Osteocyte (in vitro differentiated cells): Measurements from ENCODE around the gene PPCDC. TPM values are rescaled to one million over a fixed set of nuclear protein-coding genes. Genes with fewer than 3 reads are reported as not detected.
A peak's percentile ranks its signal among the peaks of the same experiment; 100 is the strongest.
"Not testable (repeated sequence)": the region's sequence is repeated elsewhere in the genome, so short reads cannot be mapped to it uniquely, and the experiment has no call there.

Experiments used
- DNase-seq: peaks from one replicate; pipeline ENCODE4 v3.0.0; 2021; ENCODE audit warnings: mixed read lengths; ENCODE audit not compliant: unreplicated experiment; ENCODE audit errors: extremely low spot score
- H3K27ac Mint-ChIP-seq: one replicate; pipeline ENCODE4 v1.8.0; 2021; ENCODE audit warnings: mild to moderate bottlenecking, mixed read lengths; ENCODE audit not compliant: unreplicated experiment
- H3K27me3 Mint-ChIP-seq: one replicate; pipeline ENCODE4 v1.8.0; 2021; ENCODE audit warnings: mixed read lengths; ENCODE audit not compliant: unreplicated experiment
- H3K36me3 Mint-ChIP-seq: one replicate; pipeline ENCODE4 v1.8.0; 2021; ENCODE audit warnings: mixed read lengths; ENCODE audit not compliant: unreplicated experiment
- H3K4me1 Mint-ChIP-seq: one replicate; pipeline ENCODE4 v1.8.0; 2021; ENCODE audit warnings: mixed read lengths; ENCODE audit not compliant: unreplicated experiment
- H3K4me3 Mint-ChIP-seq: one replicate; pipeline ENCODE4 v1.8.0; 2021; ENCODE audit warnings: mild to moderate bottlenecking, moderate library complexity, mixed read lengths; ENCODE audit not compliant: unreplicated experiment
- H3K9me3 Mint-ChIP-seq: one replicate; pipeline ENCODE4 v1.8.0; 2021; ENCODE audit warnings: mixed read lengths; ENCODE audit not compliant: unreplicated experiment
- CTCF ChIP-seq: fragments of 200-600 bp; sonication (generic); IDR thresholded peaks from 2 replicates; pipeline ENCODE4 v1.5.0; 2021; ENCODE audit warnings: antibody characterized with exemption, mild to moderate bottlenecking, moderate library complexity
- total RNA-seq: library from RNA; stranded (reverse); gene quantifications from 2 replicates; pipeline ENCODE4 v1.2.1, GENCODE V29; 2021

PPCDC gene
- total RNA-seq, 1 donor from 2014 or later, result 12.7 TPM

- no peak overlapping the region for H3K27ac Mint-ChIP-seq
- H3K9me3 Mint-ChIP-seq, result peaks cover 15% of the 10 kb centered on the region
- no peak for TF ChIP-seq CTCF
- no peak for DNase-seq
- peaks cover 16% of the 10 kb centered on the region for H3K4me1 Mint-ChIP-seq
- H3K4me3 Mint-ChIP-seq, result no peak overlapping the region
- H3K36me3 Mint-ChIP-seq, result peaks cover 7% of the 10 kb centered on the region
- no peaks in the 10 kb centered on the region for H3K27me3 Mint-ChIP-seq
Measured at GRCh38 chr15:75068748-75069147, 45.4 kb downstream of the PPCDC start.

GRCh38 chr15:75069301-75069925, 46.0 kb downstream of the PPCDC start:
- TF ChIP-seq CTCF, result no peak
- Mint-ChIP-seq H3K27me3 (no peaks in the 10 kb centered on the region), H3K9me3 (peaks cover 15% of the 10 kb centered on the region), H3K4me1 (peaks cover 13% of the 10 kb centered on the region), H3K27ac (no peak overlapping the region), H3K36me3 (peaks cover 7% of the 10 kb centered on the region), H3K4me3 (no peak overlapping the region)
- peak; percentile 74 for DNase-seq

- TF ChIP-seq CTCF, result no peak
Measured at GRCh38 chr15:75070674-75071073, 47.3 kb downstream of the PPCDC start.

GRCh38 chr15:75073197-75073596, 49.8 kb downstream of the PPCDC start:
- no peak overlapping the region for H3K4me3 Mint-ChIP-seq
- H3K4me1 Mint-ChIP-seq, result no peaks in the 10 kb centered on the region
- H3K9me3 Mint-ChIP-seq, result peaks cover 5% of the 10 kb centered on the region
- TF ChIP-seq CTCF, result no peak
- no peak overlapping the region for H3K27ac Mint-ChIP-seq
- H3K27me3 Mint-ChIP-seq, result no peaks in the 10 kb centered on the region
- H3K36me3 Mint-ChIP-seq, result peaks cover 4% of the 10 kb centered on the region
- DNase-seq, result no peak

More at GRCh38 chr15:75070674-75071073, 47.3 kb downstream of the PPCDC start:
- Mint-ChIP-seq H3K4me3 (no peak overlapping the region), H3K4me1 (peaks cover under 1% of the 10 kb centered on the region), H3K27ac (no peak overlapping the region), H3K27me3 (no peaks in the 10 kb centered on the region), H3K9me3 (peaks cover 15% of the 10 kb centered on the region), H3K36me3 (peaks cover 8% of the 10 kb centered on the region)
- peak; percentile 73 for DNase-seq

GRCh38 chr15:75076277-75076676, 52.9 kb downstream of the PPCDC start:
- H3K9me3 Mint-ChIP-seq, result peaks cover 5% of the 10 kb centered on the region
- peaks cover 21% of the 10 kb centered on the region for H3K27me3 Mint-ChIP-seq
- H3K27ac Mint-ChIP-seq, result no peak overlapping the region
- no peaks in the 10 kb centered on the region for H3K4me1 Mint-ChIP-seq
- H3K36me3 Mint-ChIP-seq, result peaks cover 4% of the 10 kb centered on the region
- DNase-seq, result peak; percentile 60
- no peak for TF ChIP-seq CTCF
- H3K4me3 Mint-ChIP-seq, result no peak overlapping the region

GRCh38 chr15:75077551-75077961, 54.2 kb downstream of the PPCDC start:
- not testable (repeated sequence) for H3K4me3 Mint-ChIP-seq, H3K27ac Mint-ChIP-seq, H3K36me3 Mint-ChIP-seq, H3K9me3 Mint-ChIP-seq, H3K4me1 Mint-ChIP-seq
- DNase-seq, result peak; percentile 67
- peaks cover 30% of the 10 kb centered on the region for H3K27me3 Mint-ChIP-seq
